GM18526 (cell line): ENCODE measurements around the gene MYH6.

ENCODE experiments used
- POLR2A ChIP-seq: IDR thresholded peaks from 3 replicates; pipeline ENCODE4 v1.6.1; 2011; ENCODE audit not compliant: insufficient read length; ENCODE audit errors: extremely low read depth

MYH6 gene

DNA sequence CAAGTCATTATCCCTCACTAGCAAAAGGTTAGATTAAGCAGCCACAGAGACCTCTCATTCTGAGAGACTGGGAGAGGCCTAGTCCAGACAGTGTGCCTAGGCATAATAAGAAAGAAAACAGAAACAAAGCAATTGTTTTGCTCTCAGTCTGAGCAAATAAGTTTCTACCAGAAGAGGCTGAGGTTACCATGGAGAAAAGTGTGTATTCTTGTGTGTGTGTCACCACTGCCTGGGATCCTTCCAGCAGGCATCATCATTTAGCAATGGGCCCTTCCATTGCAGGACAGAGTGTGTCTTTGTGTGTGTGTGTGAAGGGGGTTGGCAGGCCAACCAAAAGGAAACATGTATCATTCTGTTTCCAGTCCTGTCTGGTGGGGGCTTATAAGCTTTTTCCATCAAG lies 46.8 kb downstream of the MYH6 start:
- TF ChIP-seq POLR2A, result no peak

DNA sequence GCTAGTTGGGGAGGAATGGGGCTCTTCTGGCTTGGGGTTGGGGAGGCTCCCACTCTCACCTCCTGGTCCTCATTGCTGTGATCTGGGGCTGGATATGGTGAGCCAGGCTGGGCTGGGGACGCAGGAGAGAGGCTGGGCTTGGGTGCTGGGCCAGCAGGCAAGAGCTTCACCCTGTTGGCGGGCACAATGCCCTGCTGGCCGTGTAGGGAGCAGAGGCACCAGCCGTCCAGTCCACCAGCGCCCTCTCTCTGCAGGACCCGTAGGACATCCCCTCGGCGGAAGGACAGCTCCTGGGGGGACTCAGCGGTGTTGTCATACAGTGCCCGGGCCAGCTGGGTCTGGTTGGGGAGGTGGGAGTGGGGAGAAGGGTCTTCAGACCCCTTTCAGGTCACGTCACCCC lies 47.6 kb downstream of the MYH6 start:
- TF ChIP-seq POLR2A, result no peak

DNA sequence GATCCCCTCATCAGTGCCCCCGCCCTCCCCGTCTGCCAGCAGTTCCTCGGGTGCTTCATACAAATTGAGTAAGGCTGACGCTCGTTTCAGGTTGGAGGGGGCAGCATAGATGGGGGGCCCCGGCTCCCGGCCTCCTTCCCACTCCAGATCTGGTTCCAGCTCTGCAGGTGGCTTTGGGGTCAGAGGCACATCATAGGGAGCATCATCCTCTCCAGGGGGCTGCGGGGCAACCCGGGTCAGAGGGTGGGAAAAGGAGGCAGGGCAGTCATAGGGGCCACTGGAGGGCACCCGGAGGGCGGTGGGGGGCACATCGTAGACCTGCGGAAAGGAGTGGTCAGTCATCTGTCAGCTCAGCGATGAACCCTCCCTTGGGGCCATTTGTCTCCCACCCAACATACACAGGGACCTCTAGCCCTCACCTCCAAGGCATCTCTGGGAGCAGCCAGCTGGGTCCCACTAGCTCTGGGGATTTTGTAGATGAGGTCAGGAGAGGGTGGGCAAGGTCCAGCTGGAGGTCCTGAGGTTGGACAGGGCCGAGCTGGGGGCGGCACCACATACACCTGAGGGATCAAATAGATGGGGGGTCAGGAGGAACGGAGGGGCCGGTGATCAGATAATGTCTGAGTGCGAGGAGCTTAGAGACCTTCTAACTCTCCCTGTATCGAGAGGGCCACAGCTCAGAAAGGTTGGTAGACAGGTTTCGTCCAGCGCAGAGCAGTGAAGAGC lies 48.2 kb downstream of the MYH6 start:
- TF ChIP-seq POLR2A, result no peak

DNA sequence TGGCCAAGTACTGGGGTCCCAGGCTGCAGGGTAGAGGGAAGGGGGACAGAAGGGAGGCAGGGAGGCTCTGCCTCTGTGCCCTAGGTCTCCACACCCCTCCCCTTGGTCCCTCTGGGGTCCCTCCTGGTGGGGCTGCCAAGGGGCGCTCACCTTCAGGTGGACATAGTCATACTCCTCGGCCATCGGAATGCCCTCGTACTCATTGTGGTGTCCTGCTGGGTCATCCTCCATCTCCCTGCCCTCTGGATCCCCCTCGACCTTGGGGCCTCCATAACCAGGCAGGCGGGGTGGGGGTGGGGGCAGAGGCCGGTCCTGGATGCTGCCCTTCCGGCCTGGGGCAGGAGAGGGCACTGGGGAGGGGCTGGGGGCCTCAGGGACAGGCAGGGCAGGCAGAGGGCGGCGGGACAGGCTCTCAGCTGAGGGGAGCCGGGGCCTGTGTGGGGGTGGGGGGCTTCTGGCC lies 48.9 kb downstream of the MYH6 start:
- TF ChIP-seq POLR2A, result no peak

DNA sequence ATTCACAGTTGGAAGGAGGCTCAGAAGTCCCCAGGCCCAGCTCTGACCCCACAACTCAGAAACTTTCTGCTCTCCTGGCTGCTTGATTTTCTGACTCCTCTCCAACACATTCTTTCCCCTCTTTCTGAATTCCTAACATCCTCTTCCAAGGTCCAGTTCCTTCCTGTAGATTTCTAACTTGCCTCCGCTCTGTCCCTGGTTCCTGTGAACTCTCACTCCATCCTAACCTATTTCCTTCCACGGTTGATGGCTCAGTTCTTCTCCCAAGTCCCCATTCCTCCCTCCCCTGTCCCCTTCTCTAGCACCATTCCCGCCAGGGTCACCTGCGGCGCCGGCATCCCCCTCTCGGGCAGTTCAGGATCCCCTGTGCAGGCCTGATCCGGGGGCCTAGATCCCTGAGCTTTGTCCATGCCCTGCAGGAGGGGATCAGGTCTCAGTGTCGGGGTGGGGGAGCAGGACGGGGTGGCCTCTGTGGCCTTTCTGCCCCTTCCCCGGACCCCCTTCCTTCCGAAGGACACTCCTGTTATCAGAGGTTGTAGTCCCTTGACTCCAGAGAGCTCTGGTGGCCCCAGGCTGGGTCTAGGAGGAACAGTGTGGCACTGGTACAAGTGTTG lies 49.4 kb downstream of the MYH6 start:
- no peak for TF ChIP-seq POLR2A

DNA sequence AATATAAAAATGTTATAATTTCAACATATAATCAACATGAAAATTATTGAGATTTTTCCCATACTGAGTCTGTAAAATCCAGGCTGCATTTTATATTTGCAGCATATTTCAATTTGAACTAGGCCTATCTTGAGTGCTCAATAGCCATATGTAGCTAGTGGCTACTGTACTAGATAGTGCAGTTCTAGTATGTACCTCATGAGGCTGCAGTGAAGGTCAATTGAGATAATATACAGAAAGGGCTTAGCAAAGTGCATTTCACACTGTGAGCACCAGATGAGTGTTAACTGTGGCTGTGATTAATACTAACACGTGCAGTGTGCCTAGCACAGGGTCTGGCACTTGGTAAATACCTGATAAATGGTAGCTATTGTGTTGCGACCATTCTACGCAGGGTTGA lies 50.0 kb downstream of the MYH6 start:
- TF ChIP-seq POLR2A, result no peak

DNA sequence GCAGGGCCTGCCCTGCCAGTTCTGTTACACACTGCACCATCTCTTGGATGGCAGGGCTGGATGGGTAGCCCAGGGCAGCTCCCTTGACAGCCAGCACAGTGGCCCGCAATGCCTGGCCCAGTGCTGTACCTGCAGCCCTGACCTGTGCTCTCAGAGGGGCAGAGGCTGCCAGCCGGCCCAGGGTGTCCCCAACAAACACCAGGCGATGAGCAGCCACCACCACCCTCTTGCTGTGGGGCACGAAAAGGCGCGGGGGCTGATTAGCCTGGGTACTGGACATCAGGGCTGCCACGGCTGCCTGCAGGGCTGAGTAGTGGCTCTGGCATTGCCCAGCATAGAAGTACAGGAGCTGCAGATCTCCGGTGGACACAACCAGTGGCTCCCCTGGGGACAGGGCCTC lies 50.8 kb downstream of the MYH6 start:
- no peak for TF ChIP-seq POLR2A

DNA sequence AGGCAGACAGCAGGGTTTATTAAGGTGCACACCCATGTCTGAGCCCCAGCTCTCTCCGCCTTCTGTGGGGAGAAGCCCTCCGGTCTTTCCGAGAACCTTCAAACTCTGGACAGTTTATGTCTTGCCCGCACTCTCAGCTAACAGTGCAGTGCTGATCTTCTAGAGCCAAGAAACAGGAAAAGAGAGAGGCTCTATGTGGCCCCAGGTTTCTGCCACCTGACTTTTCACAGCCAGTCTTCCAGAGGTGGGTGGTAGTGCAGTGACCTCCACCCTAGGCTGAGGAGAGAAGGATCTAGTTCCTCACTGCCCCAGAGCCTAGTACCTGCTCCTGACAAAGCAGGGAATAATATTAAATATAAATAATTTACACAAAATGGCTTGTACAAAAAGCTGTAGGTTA lies 51.4 kb downstream of the MYH6 start:
- no peak for TF ChIP-seq POLR2A

DNA sequence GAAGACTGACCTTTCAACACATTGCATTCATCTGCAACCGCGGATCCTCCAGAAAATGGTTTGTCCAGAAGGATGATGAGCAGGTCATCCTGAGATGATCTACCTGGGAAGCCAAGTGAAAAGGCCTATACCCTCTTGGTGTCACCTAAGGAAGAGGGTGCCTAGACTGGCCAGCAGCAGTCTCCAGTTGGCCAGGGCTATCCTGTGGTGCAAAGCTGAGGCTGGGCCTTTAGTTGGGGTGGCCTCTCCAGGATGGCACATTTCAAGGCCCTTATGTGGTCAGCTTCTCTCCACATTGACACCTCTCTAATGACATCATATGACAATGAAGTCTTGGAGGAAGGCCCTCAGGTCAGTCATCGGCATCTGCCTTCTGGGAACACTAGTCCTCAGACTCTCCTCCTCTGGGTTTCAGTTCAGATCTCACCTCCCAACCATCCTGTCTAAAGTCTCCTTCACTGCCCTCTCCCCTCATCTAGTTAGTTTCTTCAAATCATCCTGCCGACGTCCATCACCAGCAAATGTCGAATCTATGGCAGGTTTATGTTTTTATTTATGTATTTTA lies 52.1 kb downstream of the MYH6 start:
- TF ChIP-seq POLR2A, result no peak

DNA sequence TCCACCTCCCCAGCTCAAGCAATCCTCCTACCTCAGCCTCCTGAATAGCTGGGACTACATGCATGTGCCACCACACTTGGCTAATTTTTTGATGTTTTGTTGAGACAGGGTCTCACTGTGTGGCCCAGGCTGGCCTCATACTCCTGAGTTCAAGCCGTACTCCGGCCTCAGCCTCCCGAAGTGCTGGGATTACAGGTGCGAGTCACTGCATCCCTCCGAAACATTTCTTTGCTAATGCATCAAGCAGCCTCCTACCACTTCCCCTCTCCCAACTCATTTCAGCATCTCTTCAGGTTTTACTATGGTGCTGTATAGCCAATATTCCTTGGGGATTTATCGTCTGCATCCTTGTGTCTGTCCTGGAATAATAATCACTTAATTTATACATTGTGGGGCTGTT lies 53.1 kb downstream of the MYH6 start:
- TF ChIP-seq POLR2A, result no peak

DNA sequence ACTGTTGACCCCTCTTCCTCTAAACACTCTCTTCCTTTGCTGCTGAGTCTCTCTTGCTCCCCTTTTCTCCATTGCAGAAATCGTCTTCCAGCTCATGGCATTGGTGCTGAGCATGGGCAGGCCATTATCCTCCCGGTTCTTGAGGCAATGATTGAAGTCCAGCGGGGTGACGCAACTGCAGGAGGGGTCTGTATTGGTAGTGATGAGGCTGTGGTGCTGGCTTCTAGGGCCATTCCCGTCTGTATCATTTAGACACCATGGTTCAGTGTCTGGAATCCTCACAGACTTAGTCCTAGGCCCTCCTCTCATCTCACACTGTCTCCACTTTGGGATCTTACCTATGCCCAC lies 54.7 kb downstream of the MYH6 start:
- no peak for TF ChIP-seq POLR2A

DNA sequence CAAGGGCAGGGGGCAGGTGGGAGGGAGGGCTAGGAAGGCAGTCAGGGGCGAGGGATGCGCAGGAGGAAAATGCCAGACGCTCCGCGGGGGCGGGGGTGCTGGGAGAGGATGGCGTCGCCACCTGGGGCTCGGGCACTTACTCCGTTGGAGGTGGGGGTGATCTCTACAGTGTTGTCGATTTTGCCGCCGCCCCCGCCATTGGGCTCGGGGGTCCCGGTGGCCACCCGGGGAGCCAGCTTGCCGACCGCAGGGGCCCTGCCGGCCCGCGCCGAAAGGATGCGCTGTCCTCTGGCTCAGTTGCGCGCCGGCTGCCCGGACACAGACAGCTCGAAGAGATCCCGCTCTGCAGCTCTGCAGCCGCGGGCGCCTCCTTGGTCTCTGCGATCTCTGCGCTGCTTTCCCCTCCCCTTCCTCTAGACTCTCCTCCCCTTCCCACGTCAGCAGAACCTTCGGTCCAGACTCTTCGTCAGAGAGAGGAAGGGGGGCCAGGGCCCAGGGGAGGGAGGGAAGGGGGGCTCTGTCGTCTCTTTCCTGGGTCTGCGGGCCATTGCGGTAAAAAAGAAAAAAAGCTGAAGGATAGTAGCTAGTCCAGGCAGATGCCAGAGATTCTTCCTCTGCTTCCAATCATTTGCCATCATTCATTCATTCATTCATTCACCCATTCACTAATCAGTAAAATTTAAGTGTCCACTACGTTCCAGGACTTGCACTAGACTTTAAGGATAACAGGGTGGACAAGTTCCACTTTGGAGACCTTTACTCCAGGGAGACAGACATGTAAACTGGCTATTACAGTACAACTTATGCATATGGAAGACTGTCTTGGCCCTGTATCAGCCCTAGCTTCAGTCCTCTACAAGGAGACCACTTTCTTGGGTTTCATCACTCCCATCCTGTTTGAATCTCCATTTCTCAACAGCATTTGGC lies 55.3 kb downstream of the MYH6 start, which contains the start of gene SLC22A17:
Gene SLC22A17, minus strand, starts transcription at position 382 of the 927 bp plus-strand sequence.
- TF ChIP-seq POLR2A, result no peak

DNA sequence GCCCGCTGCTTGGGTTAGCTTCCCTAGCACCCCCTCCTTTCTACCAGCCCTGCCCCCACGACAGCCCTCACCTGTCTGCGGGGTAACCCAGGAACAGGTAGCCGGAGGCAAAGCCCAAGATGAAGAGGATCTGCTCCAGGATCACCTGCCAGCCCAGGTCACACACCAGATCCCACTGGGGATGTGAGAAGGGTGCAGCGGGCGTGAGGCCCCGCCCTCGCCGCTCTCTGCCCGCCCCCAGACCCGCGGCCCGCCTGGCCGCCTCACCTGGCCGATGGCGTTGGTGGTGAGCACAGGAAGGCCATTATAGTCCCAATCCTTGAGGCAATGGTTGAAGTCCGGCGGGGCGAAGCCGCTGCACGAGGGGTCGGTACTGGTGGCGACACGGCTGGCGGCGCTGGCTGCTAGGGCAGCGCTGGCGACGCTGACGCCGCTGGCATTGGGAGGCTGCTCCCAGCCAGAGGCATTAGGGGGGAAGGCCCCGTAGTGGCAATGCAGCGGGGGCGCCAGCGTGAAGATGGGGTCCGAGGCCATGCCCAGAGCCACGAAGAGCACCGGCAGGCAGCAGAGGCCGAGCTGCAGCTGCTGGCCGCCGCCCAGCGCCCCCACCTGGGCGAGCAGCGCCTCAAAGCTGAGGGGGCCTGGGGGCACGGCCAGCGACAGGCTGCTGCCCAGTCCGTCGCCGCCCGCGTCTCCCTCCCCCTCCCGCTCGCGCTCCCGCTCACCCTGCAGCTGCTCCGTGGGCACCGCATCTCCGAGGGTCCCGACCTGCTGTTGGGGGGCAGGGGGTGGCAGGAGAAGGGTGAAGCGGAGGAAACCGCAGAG lies 56.2 kb downstream of the MYH6 start:
- no peak for TF ChIP-seq POLR2A

DNA sequence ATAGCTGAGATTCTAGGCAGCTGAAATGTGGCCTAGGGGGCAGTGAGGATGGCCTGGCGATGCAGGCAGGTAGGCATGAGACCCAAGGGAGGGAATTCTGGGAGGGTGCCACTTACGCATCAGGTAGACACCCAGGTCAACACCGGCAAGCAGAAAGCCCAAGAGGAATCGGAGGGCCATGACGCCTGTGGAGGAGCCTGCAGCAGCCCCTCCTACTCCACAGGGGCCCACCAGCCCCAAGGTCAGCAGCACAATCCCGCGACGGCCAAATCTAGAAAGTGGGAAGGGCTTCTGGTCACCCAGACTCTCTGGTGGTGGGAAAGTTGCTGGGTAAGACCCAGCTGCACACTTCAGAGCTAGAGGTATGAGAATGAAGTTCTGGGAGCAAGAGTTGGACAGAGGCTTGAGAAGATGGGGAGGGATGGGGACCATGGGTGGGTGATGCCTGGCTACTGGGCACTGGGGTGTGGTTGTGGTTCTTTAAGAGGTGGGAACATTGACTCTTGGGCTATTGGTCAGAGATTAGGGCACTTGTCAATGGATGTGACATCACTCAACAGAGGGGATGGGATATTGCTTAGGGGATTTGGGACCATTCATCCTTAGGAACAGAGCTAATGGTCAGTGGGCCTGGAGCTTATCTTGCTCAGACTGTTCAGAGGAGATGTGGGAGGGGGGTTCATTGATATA lies 58.8 kb downstream of the MYH6 start:
- TF ChIP-seq POLR2A, result no peak

DNA sequence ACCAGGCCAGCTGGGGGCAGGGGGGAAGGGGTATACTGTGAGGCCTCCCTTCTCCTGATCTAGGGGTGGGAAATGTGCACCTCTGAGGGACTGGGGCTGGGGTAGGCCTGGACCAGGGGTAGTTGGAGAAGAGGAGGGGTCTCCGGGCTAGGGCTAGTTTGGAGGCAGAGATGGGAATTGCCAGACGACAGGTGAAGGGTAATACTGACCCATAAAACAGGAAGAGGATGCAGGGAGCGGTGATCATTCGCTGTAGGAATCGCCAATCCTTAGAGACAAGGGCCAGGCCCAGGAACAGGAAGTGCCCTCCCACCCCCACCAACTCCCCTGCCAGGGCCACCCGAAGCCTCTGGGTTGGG lies 59.8 kb downstream of the MYH6 start:
- no peak for TF ChIP-seq POLR2A
